Neural progenitor cell (in vitro differentiated cells): ENCODE measurements around the gene RSPO4.

Experiments used
- EZH2 ChIP-seq: fragments of 200-600 bp; sonication (generic); IDR thresholded peaks from 2 replicates; pipeline ENCODE4 v1.6.1; 2017; ENCODE audit warnings: antibody characterized with exemption, mild to moderate bottlenecking, moderate library complexity
- EZH2phosphoT487 ChIP-seq: fragments of 200-600 bp; sonication (generic); IDR thresholded peaks from 2 replicates; pipeline ENCODE4 v1.6.1; 2017; ENCODE audit warnings: antibody characterized with exemption
- TF ChIP-seq, protein P1 (sequence below): fragments of 200-600 bp; sonication (generic); IDR thresholded peaks from 2 replicates; pipeline ENCODE4 v1.5.1; 2017; ENCODE audit warnings: antibody characterized with exemption, mild to moderate bottlenecking

DNA sequence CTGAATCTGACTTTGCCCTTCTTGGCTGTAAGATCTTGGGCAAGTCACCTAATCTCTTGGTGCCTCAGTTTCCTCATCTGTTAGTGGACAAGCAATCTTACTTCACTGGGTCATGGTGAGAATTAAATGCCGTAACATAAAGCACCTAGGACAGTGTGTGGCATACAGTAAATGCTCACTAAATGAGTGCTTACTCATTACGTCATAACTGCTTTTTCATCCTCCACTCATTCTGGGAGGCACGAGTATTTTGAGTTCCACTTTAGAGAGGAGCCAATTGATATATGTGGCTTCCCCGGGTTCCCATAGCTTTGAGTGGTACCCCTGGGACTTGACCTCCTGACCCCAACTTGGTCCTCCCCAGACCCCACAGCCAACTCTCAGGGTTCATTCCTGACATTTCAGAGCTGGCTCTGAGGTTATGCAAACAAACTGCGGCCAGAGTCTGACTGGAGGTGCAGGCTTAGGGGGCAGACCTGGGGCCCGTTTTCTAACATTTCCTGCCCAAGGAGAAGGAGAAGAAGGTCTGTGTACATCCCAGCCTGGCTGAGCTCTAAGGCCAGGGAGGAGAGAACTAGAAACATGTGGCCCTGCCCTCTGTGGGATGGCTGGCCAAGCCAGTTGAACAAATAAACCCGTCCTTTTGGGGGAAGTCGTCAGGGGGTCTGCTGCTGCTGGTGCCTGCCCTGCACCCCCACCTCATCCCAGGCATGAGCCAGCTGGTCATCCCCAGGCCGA is 91.8 kb downstream of the RSPO4 start:
- TF ChIP-seq, protein P1, sequence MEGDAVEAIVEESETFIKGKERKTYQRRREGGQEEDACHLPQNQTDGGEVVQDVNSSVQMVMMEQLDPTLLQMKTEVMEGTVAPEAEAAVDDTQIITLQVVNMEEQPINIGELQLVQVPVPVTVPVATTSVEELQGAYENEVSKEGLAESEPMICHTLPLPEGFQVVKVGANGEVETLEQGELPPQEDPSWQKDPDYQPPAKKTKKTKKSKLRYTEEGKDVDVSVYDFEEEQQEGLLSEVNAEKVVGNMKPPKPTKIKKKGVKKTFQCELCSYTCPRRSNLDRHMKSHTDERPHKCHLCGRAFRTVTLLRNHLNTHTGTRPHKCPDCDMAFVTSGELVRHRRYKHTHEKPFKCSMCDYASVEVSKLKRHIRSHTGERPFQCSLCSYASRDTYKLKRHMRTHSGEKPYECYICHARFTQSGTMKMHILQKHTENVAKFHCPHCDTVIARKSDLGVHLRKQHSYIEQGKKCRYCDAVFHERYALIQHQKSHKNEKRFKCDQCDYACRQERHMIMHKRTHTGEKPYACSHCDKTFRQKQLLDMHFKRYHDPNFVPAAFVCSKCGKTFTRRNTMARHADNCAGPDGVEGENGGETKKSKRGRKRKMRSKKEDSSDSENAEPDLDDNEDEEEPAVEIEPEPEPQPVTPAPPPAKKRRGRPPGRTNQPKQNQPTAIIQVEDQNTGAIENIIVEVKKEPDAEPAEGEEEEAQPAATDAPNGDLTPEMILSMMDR = no peak
- TF ChIP-seq EZH2 (no peak), EZH2phosphoT487 (no peak)
